WTC11 (cell line): ENCODE data around the gene RESP18.

ENCODE experiments used
- ETV6 ChIP-seq: sonication (generic); formaldehyde crosslinking; IDR thresholded peaks from 2 replicates; pipeline ENCODE4 v1.8.1; 2022; ENCODE audit warnings: mild to moderate bottlenecking, missing genetic modification reagents
- FOXK1 ChIP-seq: sonication (generic); formaldehyde crosslinking; IDR thresholded peaks from 2 replicates; pipeline ENCODE4 v1.8.0; 2022; ENCODE audit warnings: mild to moderate bottlenecking, moderate library complexity, missing genetic modification reagents
- NR2C2 ChIP-seq: sonication (generic); formaldehyde crosslinking; IDR thresholded peaks from 2 replicates; pipeline ENCODE4 v1.8.0; 2022; ENCODE audit warnings: mild to moderate bottlenecking, missing genetic modification reagents
- TEAD4 ChIP-seq: sonication (generic); formaldehyde crosslinking; IDR thresholded peaks from 2 replicates; pipeline ENCODE4 v1.8.0; 2022; ENCODE audit warnings: mild to moderate bottlenecking, missing genetic modification reagents

DNA sequence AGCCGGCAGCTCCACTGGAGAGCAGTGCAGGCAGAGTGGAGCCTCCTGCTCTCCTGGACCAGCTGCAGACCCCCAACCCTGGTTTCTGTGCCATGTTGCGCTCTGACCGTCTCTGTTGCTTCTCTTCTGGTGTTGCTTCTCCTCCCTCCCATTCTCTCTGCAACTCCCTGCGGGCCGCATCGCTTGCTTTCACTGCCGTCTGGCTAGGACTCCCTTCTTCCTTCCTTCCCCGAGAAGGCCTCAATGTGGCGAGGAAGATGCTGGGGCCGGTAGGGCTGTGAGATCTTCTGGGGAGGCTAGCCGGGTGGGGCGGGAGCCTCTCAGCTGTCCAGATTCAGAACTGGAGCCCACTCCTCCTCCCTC is 47.2 kb downstream of the RESP18 start:
- TF ChIP-seq ETV6, result no peak
- TF ChIP-seq TEAD4, result no peak
- TF ChIP-seq FOXK1, result no peak
- no peak for TF ChIP-seq NR2C2 (CRISPR knock-in tag)
